ENCODE data around the gene PLEKHF1.

- no peak for TF ChIP-seq ZNF263 (CRISPR knock-in tag; IDR thresholded peaks at IDR 0.05)
- TF ChIP-seq, protein P1, sequence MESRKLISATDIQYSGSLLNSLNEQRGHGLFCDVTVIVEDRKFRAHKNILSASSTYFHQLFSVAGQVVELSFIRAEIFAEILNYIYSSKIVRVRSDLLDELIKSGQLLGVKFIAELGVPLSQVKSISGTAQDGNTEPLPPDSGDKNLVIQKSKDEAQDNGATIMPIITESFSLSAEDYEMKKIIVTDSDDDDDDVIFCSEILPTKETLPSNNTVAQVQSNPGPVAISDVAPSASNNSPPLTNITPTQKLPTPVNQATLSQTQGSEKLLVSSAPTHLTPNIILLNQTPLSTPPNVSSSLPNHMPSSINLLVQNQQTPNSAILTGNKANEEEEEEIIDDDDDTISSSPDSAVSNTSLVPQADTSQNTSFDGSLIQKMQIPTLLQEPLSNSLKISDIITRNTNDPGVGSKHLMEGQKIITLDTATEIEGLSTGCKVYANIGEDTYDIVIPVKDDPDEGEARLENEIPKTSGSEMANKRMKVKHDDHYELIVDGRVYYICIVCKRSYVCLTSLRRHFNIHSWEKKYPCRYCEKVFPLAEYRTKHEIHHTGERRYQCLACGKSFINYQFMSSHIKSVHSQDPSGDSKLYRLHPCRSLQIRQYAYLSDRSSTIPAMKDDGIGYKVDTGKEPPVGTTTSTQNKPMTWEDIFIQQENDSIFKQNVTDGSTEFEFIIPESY (CRISPR knock-in tag; IDR thresholded peaks at IDR 0.05), result no peak
Observed at GRCh38 chr19:29685326-29685725, 20.1 kb downstream of the PLEKHF1 start.
